MM.1S (cell line): ENCODE data around the gene PYGM.

ENCODE experiments used
- DNase-seq: peaks from one replicate; pipeline ENCODE4 v3.0.0-alpha.2; 2015
- H2AFZ ChIP-seq: fragments of 300-600 bp; sonication (generic); 2 replicates; pipeline ENCODE4 v1.6.0; 2016; ENCODE audit warnings: antibody characterized with exemption, low read length
- H3F3A ChIP-seq: fragments of 300-600 bp; sonication (generic); 2 replicates; pipeline ENCODE4 v1.6.1; 2016; ENCODE audit warnings: mild to moderate bottlenecking, antibody characterized with exemption, low read length, moderate library complexity, mixed read lengths; ENCODE audit not compliant: insufficient read depth
- H3K27ac ChIP-seq: fragments of 300-600 bp; sonication (generic); 2 replicates; pipeline ENCODE4 v1.5.1; 2016; ENCODE audit warnings: mild to moderate bottlenecking, low read length
- H3K27me3 ChIP-seq: fragments of 300-600 bp; sonication (generic); replicated peaks from 2 replicates; pipeline ENCODE4 v1.6.0; 2016; ENCODE audit warnings: low read length; ENCODE audit not compliant: insufficient read depth
- H3K36me3 ChIP-seq: fragments of 300-600 bp; sonication (generic); replicated peaks from 2 replicates; pipeline ENCODE4 v1.6.1; 2016; ENCODE audit warnings: mild to moderate bottlenecking, low read length, mixed read lengths; ENCODE audit not compliant: insufficient read depth
- H3K4me1 ChIP-seq: fragments of 300-600 bp; sonication (generic); 2 replicates; pipeline ENCODE4 v1.6.1; 2016; ENCODE audit warnings: low read length, mixed read lengths
- H3K4me2 ChIP-seq: fragments of 300-600 bp; sonication (generic); 2 replicates; pipeline ENCODE4 v1.6.0; 2016; ENCODE audit warnings: low read depth, low read length
- H3K4me3 ChIP-seq: fragments of 300-600 bp; sonication (generic); 2 replicates; pipeline ENCODE4 v1.5.1; 2016; ENCODE audit warnings: low read length, mixed read lengths
- H3K79me2 ChIP-seq: fragments of 300-600 bp; sonication (generic); 2 replicates; pipeline ENCODE4 v1.6.1; 2016; ENCODE audit warnings: mixed run types, low read length, mixed read lengths
- H3K9ac ChIP-seq: fragments of 300-600 bp; sonication (generic); 2 replicates; pipeline ENCODE4 v1.6.1; 2016; ENCODE audit warnings: low read length, mixed read lengths
- H3K9me2 ChIP-seq: fragments of 300-600 bp; sonication (generic); replicated peaks from 2 replicates; pipeline ENCODE4 v1.6.1; 2016; ENCODE audit warnings: mild to moderate bottlenecking, low read length, mixed read lengths; ENCODE audit not compliant: insufficient read depth
- H3K9me3 ChIP-seq: fragments of 300-600 bp; sonication (generic); replicated peaks from 2 replicates; pipeline ENCODE4 v1.6.1; 2016; ENCODE audit warnings: mild to moderate bottlenecking, low read length, mixed read lengths; ENCODE audit not compliant: insufficient read depth
- H4K20me1 ChIP-seq: fragments of 300-600 bp; sonication (generic); 2 replicates; pipeline ENCODE4 v1.6.1; 2016; ENCODE audit warnings: mild to moderate bottlenecking, low read length, moderate library complexity, mixed read lengths; ENCODE audit not compliant: insufficient read depth
- EZH2 ChIP-seq: fragments of 300-600 bp; sonication (generic); optimal IDR thresholded peaks from 2 replicates; pipeline ENCODE3; 2017; ENCODE audit warnings: low read depth, mild to moderate bottlenecking, antibody characterized with exemption, low read length, mixed read lengths
- EZH2phosphoT487 ChIP-seq: fragments of 300-600 bp; sonication (generic); IDR thresholded peaks from 2 replicates; pipeline ENCODE4 v1.6.1; 2018; ENCODE audit warnings: antibody characterized with exemption, low read length
- TF ChIP-seq, protein P1 (sequence below): fragments of 300-600 bp; sonication (generic); IDR thresholded peaks from 2 replicates; pipeline ENCODE4 v1.5.1; 2016; ENCODE audit warnings: antibody characterized with exemption, low read length, mixed read lengths

Gene PYGM

DNA sequence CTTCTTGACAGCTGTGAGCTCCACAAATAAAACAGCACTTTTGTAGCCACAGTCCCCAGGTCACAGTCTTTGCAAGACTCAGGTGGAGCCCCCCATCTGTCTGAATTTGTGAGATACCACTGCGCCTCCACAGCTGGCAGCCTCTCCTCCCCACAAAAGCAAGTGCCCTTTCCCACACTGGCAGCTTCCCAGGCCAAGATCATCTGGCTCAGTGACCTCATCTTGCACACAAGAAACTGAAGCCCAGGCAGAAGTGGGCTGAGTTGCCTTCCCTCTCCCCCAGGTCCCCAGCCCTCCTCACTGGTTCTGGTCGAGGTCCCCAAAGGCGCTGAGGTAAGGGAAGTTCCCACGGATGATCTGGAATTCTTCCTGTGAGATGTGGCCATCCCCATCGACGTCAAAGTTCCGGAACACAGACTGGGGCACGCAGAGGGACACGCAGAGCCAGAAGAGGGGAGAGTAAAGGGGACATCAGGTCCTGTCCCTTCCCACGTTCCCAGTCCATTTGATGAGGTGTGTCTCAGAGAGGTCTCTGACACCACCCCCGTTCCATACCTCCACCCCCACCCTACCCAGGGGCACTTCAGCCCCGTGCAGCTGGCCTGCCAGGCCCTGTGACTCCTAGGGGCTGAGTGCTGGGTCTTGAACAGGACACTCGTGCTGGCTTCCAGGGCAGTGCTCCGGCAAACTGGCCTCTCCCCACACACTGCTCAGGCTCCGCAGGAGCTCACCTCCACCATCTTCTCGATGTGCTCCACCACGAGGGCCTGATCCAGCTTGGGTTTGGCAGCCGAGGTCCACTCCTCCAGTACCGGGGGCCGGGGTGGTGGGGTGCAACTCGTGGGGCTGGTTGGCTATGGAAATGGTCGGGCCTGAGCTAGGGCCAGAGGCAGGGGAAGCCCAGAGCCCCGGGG is 24.7 kb downstream of the PYGM start:
- Histone ChIP-seq H3K4me1 (no peaks in the 10 kb centered on the region), H3K27me3 (peaks cover 91% of the 10 kb centered on the region), H3K36me3 (no peaks in the 10 kb centered on the region), H3K4me3 (no peak overlapping the region), H3K4me2 (no peak overlapping the region), H3K27ac (no peak overlapping the region), H2AFZ (no peak overlapping the region), H4K20me1 (no peaks in the 10 kb centered on the region), H3K9ac (no peak overlapping the region), H3K9me2 (no peaks in the 10 kb centered on the region), H3F3A (no peaks in the 10 kb centered on the region), H3K9me3 (no peaks in the 10 kb centered on the region), H3K79me2 (no peaks in the 10 kb centered on the region)
- TF ChIP-seq EZH2phosphoT487 (no peak), EZH2 (no peak)
- TF ChIP-seq, protein P1, sequence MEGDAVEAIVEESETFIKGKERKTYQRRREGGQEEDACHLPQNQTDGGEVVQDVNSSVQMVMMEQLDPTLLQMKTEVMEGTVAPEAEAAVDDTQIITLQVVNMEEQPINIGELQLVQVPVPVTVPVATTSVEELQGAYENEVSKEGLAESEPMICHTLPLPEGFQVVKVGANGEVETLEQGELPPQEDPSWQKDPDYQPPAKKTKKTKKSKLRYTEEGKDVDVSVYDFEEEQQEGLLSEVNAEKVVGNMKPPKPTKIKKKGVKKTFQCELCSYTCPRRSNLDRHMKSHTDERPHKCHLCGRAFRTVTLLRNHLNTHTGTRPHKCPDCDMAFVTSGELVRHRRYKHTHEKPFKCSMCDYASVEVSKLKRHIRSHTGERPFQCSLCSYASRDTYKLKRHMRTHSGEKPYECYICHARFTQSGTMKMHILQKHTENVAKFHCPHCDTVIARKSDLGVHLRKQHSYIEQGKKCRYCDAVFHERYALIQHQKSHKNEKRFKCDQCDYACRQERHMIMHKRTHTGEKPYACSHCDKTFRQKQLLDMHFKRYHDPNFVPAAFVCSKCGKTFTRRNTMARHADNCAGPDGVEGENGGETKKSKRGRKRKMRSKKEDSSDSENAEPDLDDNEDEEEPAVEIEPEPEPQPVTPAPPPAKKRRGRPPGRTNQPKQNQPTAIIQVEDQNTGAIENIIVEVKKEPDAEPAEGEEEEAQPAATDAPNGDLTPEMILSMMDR = no peak
- DNase-seq = no peak

DNA sequence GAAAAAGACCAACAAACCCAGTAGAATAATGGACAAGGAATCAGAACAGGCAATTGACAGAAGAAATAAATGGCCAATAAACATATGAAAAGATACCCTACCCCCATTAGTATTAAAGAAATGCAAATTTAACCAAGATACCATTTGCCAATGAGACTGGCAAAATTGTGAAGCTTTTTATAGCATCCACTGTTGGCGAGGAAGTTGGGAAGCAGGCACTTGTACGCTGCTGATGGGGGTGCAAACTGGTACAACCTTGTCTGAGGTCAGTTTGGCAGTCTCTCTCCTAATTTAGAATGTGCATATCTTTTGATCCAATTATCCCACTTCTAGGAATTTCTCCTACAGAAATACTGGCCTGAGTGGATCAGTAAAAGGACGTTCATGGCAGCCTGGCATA is 28.2 kb downstream of the PYGM start:
- no peaks in the 10 kb centered on the region for H3K9me2 ChIP-seq
- H3K36me3 ChIP-seq = no peaks in the 10 kb centered on the region
- no peaks in the 10 kb centered on the region for H3F3A ChIP-seq
- H3K4me3 ChIP-seq = no peak overlapping the region
- H4K20me1 ChIP-seq = no peaks in the 10 kb centered on the region
- H3K4me2 ChIP-seq = no peak overlapping the region
- TF ChIP-seq EZH2phosphoT487 (no peak), EZH2 (no peak)
- TF ChIP-seq, protein P1 = no peak
- H3K4me1 ChIP-seq = no peaks in the 10 kb centered on the region
- H3K27ac ChIP-seq = no peak overlapping the region
- no peaks in the 10 kb centered on the region for H3K79me2 ChIP-seq
- H2AFZ ChIP-seq = no peak overlapping the region
- peaks cover 85% of the 10 kb centered on the region for H3K27me3 ChIP-seq
- H3K9me3 ChIP-seq = no peaks in the 10 kb centered on the region
- DNase-seq = no peak
- H3K9ac ChIP-seq = no peak overlapping the region

DNA sequence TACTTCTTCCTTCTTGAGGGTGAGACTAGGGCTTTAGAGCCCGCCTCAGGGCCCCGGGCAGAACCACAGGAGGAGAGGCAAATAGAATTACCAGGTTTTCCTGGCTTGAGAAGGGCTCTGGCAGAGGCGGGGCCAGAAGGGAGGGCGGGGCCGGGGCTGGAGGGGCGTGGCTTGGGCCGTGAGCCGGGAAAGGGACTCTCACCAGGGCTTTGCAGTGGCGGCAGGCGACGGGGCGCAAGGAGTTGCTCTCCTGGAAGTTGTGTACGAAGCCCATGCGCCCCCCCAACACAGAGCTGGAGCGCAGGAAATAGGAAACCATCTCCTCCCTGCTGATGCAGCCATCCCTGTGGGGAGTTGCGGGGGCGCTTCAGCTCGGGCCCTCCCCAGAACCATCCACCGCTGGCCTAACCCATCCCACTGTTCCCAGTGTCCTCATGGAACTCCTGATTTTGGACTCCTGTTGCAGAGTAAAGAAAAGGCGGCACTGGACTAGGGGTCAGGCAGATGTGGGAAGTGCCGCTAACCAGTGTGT is 29.9 kb downstream of the PYGM start:
- Histone ChIP-seq H3K27ac (no peak overlapping the region), H3K36me3 (no peaks in the 10 kb centered on the region), H4K20me1 (no peaks in the 10 kb centered on the region), H3K9ac (no peak overlapping the region), H3K4me2 (no peak overlapping the region), H3K79me2 (no peaks in the 10 kb centered on the region), H3K27me3 (peaks cover 85% of the 10 kb centered on the region), H3F3A (no peaks in the 10 kb centered on the region), H3K4me3 (no peak overlapping the region), H3K4me1 (no peaks in the 10 kb centered on the region), H3K9me2 (no peaks in the 10 kb centered on the region), H2AFZ (no peak overlapping the region), H3K9me3 (no peaks in the 10 kb centered on the region)
- no peak for TF ChIP-seq EZH2phosphoT487
- TF ChIP-seq EZH2 = no peak
- TF ChIP-seq, protein P1 = no peak
- peak; percentile 23 for DNase-seq
